NCI-H1436 (cell line): ENCODE results near the gene ZMYM4.
A peak's percentile ranks its signal among the peaks of the same experiment; 100 is the strongest.

Source experiments
- DNase-seq: peaks from one replicate; lab custom pipeline; 2025; lab: John Stamatoyannopoulos, UW

ZMYM4 gene

DNA sequence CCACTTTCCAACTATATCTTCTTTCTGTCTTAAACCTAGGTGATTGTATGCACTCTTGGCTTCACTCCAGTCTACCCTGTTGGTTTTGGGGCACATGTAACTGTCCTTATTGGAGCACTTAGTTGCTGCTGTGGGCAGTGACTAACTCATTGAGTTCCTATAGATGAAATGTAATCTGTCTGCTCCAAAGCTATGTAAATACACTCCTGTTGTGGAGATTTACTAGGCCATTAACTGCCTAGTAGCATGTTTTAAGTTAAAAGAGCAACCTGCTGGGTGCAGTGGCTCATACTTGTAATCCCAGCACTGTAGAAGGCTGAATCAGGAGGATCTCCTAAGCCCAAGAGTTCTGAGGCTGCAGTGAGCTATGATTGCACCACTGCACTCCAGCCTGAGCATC is 137.6 kb downstream of the ZMYM4 start:
- DNase-seq: no peak

DNA sequence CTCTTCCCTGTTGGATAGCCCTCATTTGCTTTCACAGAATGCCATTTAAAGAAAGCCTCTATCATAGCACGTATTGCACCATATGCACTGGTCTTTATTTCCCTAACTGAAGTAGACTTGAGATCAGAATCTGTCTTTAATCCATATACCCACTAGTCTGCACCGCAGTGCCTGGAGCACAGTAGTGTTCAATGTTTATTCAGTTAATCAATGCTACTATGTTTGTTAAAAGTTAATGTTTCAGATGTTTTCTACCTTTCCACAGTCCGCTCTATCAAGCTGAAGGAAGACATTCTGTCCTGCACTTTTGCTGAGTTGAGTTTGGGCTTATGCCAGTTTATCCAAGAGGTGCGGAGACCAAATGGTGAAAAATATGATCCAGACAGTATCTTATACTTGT is 139.2 kb downstream of the ZMYM4 start:
- no peak for DNase-seq

DNA sequence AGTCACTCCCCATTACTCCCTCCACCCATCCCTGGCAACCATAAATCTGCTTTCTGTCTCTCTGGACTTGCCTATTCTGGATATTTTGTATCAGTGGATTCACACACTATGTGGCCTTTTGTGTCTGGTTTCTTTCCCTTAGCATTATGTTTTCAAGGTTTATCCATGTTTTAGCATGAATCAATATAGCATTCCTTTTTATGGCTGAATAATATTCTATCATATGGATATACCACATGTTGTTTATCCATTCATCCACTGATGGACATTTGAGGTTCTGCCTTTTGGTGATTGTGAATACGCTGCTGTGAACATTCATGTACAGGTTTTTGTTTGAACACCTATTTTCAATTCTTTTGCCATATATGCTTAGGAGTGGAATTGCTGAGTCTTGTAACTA is 140.4 kb downstream of the ZMYM4 start:
- no peak for DNase-seq

DNA sequence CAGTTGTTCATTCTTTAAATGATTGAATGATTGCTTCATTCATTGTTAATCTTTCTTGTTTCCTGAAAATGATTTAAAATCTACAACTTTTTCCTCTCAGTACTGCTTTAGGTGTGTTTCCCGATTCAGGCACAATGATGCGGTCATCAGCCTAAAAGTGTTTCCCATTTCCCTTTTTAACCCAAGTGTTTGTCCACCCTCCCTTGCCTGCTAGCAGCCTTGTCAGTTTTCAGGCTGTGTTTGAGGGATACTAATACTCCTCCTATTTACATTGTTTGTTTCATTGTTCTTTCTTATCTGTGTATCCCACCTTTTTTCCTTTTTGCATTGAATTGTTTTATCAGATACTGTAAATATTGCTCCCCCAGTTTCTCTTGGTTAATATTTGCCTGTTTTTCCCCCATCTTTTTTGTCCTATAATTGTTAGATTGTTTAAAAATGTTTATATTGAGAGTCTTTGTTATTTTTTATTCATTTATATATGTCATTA is 157.6 kb downstream of the ZMYM4 start:
- DNase-seq: no peak

DNA sequence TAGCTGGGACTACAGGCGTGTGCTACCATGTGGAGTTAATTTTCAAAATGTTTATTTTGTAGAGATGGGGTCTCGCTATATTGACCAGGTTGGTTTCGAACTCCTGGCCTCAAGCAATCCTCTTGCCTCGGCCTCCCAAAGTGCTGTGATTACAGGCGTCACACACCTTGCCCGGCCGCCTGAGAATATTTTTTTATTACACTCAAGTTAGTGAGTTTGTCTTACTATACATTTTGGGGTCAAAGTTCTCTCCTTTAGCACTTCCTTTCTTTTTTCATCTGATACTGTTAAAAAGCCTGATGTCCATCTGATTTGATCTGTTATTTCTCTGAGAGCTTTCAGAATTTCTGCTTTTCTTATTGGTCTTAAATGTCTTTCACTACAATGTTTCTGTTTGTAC is 159.9 kb downstream of the ZMYM4 start:
- no peak for DNase-seq

DNA sequence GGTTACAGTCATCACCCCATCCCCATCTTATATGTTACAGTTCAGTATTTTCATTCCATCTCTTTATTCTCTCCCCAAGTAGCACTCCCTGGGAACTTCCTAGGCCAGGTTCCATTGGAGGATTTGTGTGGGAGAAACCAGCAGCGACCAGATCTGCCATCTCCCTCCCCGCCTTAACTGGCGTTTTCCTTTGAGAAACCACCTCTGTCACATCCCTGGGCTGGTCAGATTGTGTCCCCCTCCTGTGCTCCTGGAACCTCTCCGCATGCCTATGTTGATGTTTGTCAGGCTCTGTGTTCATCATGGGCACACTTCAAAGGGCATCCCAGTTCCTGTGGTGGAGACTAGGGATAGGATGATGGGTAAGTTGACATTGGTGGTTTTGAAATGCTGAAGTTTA is 162.3 kb downstream of the ZMYM4 start:
- DNase-seq: no peak

DNA sequence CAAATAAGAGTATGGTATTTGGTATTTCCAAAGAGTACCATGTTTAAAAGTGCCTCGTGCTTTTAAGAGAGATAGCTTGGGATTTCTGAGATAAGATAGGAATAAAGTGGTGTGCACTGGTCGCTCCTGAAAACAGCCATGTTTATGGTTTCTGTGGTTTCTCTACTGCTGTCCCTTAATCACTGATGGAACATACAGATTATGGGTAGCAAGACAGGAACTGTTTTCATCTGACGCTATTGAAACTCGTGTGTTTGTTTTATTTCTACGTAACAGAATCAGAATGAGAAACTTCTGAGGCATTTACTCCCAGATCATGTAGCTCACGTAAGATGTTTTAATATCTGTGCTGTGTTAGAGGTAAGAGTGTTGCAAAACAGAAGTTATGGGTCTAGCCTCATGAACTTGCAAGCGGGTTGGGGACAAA is 162.7 kb downstream of the ZMYM4 start:
- DNase-seq: no peak

DNA sequence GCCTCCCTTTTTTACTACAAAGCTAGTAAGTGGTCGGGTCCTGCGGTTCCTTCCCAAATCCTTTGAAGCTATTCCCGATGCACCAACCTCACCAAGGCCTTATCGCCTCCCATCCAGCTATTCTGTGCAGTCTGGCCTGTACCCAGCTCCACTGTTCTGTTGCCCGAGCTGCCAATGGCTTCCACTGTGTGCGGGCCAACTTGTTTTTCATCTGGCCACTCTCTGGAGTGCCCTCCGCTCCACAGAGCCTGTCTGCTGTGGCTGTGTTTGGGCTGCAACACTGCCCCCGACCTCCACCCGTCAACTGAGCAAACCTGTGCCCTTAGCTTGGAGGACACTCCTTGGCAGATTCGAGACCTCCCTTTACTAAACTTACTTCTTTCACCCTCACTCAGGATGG is 163.7 kb downstream of the ZMYM4 start:
- DNase-seq: no peak

DNA sequence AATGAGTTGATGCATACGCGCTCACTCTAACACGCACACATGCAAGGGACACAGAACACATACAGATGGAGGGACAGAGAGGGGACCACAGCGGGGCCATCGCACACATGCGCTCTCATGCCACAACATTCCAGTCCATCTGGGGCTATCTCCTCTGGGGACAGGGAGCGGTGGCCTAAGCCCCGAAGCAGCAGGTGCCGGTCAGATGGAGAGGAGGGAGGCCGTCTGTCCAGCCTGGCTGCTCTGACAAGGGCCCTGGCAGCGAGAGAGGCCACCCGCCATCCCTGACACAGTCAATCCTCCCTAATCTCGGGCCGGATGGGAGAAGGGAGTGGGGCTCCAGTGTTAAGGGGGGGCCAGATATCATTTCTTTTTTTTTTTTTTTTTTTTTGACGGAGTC is 165.2 kb downstream of the ZMYM4 start:
- no peak for DNase-seq

DNA sequence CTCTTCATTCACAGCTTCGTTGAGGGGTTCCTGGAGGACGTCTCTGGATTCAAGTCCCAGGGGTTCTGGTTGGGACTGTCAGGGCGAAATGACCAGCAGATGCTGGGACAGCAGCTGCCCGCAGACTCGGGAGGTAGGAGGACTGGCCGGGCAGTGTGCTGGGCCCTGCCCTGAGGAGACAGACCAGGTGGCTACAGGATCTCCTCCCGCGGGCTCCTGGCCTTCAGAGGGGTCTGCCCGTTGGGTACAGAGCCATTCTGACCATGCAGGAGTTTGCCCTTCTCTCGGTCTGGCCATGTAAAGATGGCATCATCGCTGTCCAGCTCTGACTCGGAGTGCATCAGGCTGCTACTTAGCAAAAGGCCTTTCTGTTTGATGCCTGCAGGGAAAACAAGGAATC is 166.2 kb downstream of the ZMYM4 start:
- no peak for DNase-seq

DNA sequence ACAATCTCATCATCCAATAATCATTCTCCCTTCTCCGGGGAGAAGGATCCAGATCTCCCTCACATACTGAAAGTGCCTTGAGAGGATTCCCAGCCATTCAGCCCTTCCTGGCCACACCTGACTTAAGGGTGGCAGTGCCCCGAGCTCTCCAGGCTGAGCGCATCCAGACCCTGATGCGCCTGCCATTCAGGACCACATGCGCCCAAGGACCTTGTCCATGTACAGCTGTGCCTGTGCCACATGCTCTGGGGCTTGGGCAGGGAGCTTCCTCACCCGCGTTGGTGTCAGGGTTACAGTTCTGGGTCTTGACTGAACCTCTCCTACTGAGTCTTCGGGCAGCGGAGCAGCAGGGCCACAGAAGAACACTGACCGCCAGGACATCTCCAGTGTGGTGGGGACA is 167.6 kb downstream of the ZMYM4 start:
- DNase-seq: no peak

DNA sequence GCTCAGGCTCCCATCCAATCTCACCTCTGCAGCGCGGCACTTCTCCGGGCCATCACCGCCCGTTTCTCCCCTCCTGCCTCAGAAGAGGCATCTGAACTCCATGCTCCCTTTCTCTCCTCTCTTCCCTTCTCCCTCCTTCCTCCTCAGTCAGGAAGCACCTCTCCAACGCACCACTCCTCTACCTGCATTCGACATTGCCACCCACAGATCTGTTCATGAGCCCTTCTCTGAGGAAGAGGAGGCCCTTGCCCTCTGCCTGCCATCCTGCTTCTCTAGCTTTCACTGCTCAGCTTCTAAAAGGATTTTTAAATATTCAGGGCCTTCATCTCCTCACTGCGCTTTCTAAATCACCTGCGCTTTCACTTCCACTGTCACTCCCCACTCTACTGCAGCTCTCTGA is 168.7 kb downstream of the ZMYM4 start:
- DNase-seq: no peak

DNA sequence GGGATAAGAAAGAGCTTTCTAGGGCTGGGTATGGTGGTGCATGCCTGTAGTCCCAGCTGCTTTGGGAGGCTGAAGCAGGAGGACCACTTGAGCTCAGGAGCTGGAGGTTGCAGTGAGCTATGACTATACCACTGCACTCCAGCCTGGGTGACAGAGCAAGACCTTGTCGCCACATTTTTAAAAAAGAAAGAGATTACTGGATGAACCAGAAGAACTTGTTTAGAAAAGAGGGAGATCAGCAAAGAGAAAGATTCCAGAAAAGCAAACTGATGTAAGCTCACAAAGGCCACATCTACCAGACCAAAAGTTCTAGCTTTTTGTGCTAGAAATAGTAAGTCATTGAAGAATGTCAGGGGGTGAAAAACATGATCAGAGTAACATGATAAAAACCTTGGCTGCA is 171.1 kb downstream of the ZMYM4 start:
- DNase-seq: no peak

DNA sequence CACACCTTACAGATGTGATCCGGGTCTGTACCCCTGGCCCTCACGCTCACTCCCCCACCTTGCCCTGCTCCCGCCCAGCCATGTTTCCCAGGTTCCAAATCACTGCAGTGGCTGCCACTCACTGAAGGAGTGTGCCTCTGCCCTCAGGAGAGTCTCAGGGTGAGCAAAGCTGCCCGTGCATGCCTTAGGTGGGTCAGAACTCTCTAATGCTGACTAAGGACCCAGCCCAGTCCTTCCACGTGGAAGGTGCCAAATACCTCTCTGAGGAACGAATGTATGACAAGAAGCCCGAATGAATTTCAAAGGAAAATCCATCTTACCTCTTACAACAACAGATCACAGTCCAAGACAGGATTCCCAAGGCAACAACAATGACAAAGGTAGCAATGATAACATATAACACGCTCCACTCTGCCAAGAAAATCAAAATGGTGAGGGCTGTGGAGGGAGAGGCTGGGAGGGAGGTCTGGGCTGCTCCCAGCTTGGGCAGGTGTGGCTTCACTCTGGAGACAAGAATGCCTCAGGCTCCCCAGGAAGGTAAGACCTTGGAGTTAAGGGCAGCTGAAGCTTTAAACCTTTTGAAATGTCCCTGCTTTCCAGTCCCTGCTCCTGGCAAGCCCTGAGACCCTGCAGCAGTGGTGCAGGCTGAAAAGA is 173.5 kb downstream of the ZMYM4 start:
- DNase-seq: no peak

DNA sequence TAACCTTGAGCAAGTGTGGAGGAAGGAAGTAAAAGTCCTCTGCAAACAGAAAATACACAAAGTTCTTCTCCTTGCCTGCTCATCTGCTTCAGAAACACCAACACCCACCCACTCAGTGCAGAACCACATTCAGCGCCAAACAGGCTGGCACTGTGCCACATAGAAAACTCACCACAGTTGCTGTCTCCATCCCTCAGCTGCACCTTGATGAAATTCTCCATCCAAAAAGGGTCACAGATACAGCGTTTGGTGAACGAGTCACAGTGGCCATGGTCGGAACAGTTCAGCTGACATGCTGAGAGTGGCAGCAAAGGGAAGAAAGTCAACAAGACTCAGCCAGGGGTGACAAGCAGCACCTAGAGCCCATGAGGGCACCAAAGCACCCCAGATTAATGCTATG is 174.2 kb downstream of the ZMYM4 start:
- DNase-seq: no peak

DNA sequence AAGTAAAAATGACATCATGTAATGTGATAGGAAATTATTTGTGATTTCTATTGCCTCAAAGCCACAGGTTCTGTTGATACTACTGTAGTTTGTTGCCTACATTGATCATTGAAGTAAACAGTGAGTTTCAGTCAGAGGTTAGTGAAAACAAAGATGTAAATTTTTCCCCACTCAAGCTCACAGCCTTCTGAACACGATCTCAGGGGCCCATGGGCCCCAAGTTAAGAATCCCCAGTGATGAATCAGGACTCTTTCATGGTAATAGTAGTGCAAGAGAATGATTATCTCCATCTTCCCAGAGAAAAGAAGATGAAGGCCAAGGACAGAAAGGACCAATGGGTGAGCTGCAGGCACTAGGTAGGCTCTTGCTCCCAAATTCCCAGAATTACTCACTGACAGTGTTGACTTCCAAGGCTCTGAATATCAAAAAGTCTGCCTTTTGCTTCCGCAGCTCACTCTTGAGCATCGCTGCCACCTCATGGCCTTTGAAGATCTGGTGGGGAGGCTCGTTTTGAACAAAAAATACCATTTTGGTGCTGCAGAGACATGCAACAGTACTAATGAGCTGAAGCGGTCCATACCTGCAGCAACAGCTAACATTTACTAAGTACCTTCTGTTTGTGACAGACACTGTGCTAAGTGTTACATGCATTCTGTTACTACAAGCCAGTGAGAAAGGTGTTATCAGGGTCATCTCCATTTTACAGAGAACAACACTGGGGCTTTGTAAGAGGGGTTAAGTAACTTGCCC is 175.4 kb downstream of the ZMYM4 start:
- DNase-seq: no peak

DNA sequence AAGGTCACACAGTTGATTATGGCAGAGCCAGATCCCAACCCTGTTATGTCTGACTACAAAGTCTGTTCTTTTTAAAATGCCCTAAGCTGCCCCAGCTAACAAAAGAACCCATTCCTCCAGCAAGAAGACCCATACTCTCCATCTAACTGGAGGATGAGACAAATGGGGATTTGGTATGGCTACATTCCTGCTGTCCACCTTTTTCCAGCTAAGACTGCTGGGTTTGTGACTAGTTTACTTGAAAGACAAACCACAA is 175.9 kb downstream of the ZMYM4 start:
- DNase-seq: no peak

DNA sequence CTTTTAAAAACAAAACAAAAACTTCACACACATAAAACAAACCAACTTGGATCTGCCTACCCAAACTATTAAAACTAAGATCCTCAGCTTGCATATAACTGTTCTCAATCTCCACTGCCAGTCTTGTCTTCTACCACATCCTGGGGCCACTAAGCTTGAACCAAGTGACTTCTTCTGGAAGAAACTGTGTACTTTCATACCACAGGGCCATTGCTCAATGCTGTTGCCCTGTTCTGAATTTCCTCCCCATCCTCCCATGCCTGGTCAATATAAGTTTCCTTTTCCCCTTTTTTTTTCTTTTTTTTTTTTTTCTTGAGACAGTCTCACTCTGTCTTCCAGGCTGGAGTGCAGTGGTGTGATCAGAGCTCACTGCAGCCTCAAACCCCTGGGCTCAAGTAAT is 178.8 kb downstream of the ZMYM4 start:
- no peak for DNase-seq

DNA sequence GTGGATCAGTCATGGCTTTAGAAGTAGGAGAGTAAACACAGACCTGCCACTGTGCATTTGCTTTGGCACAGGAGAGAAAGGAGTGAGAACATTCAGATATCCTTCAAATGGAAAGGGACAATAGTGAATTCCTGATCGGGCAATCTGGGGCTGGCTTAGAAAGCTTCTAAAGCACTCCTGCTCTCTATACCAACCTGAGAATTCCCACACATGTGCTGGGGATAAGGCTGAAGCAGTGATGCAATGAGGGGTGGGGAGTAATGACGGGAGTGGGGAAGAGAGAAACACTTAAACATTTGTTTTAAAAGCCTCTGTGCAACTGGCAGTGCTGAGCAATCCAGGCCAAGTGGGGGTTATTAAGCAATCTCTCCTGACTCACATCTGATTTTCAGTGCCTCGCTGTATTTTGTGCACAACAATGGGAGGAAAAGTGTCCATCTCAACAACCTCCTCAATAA is 179.9 kb downstream of the ZMYM4 start:
- no peak for DNase-seq

DNA sequence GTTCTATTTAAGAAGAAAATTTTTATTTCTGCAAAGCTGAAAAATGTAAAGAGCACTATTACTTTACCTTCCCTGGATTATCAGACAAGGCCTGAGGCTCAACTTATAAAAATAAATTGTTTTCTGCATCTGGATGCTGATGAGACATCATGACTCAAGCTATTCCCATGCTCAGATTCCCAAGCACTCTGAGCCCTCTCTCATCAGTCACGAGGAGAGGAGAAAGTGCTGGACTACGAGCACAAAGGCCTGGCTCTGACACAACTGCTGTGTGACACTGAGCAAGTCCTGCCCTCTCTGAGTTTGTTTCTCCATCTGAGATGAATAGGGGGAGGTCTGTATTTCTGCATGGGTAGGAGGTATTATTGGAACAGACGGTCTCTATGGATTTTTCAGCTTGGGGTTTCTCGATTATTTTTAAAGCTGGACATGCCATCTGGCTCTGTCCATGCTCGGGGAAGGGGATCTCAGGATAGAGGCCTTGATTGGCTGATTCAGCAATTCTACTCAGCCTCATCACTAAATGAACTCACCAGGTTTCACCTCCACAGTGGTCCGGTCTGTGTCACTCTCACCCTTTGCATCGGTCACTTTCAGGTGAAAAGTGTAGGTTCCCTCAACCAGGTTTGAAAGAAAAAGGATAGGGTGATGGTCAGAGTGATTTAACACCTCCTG is 181.0 kb downstream of the ZMYM4 start:
- no peak for DNase-seq

DNA sequence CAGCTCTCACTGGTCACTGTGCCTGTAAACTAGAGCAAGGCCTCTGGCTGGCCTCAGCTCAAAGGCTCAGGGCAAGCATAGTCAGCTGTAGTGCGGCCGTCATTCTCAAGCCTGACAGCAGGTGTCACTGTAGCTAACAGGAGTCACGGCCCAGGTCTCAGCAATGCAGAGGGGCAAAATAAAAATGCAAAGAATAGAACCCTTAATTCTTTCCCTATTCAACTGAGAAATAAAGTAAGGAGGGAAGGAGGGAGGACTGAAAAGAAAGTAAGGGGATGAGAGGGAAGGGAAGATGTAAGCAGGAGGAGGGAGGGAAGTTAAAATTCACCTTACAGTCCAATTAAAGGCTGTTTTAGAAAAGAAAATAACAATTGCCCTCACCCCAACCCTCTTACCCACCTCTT is 182.6 kb downstream of the ZMYM4 start:
- DNase-seq: peak; percentile 50

DNA sequence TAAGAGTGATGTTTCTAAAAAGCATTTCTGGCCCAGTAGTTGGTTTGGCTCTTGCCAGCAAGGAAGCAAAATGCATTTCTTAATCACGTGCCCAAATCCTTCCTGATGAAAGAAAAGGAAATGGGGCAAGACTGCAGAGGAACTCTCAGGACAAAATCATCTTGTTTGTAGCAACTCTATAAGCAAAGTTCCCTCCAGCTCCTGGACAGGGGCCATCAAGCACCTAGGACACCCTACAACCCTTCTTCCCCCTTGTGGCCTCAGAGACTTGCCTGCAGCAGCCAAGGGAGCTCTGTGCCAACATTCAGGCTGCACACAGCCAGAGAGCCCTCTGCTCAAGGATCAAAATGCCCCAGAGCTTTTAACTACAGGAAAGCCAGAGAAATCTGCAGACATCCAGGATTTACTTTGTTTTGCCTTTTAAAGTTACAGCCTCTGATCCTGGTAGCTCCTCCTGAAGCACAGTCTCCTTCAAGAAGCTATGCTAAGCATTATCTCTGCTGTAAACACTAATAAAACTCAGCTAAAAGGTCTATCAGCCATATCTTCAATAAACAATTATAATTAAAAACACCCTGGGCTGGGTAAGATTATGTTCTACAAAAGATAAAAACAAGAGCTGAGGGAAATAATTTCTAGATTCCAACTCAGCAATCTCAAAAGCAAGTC is 183.7 kb downstream of the ZMYM4 start:
- no peak for DNase-seq

DNA sequence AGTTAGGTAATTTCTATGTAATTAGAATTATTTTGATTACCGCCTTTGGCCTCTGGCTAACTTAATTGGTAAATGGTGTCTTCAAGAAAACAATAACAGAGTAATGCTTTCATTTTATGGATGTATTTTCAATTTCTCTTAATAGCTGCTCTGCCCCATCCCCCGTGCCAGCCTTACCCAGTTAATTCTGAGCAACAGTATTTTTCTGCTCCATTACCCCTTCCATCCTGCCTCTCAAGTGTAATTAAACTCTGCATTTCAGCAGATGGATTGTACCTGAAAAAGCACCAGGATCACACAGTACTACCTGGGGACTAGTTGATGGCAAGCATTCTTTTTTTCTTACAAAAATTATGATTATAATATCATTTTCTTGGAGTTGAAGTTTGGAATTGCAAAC is 184.5 kb downstream of the ZMYM4 start:
- DNase-seq: peak; percentile 8
